HepG2 (cell line): ENCODE data around the gene PDS5B. TPM values are rescaled to one million over a fixed set of nuclear protein-coding genes. Genes with fewer than 3 reads are reported as not detected.
A peak's percentile ranks its signal among the peaks of the same experiment; 100 is the strongest.

Experiments
- ASH2L ChIP-seq: fragments of 300-600, 200-600 bp; sonication (generic); IDR thresholded peaks from 2 replicates; pipeline ENCODE4 v1.7.0; 2017; ENCODE audit warnings: low read depth, mild to moderate bottlenecking, moderate library complexity, mixed read lengths, low read length; ENCODE audit not compliant: insufficient read length
- ATF7 ChIP-seq, 2 experiments: fragments of 450-650 bp in 1 of 2; sonication (generic) in 1 of 2; formaldehyde crosslinking in 1 of 2; IDR thresholded peaks; 2 replicates each; pipeline versions ENCODE4 v1.4.0 to v1.6.1; 2016 to 2020; ENCODE audit warnings: antibody characterized with exemption in 1 of 2, mild to moderate bottlenecking in 1 of 2, missing genetic modification reagents in 1 of 2
- EZH2 ChIP-seq: conservative IDR thresholded peaks from 2 replicates; pipeline ENCODE4 v1.6.1; 2012; ENCODE audit warnings: mild to moderate bottlenecking, low read depth, low read length, moderate library complexity
- GATAD2A ChIP-seq: IDR thresholded peaks from 2 replicates; pipeline ENCODE4 v1.6.1; 2016
- HCFC1 ChIP-seq: fragments of 150-350 bp; IDR thresholded peaks from 2 replicates; pipeline ENCODE4 v1.6.1; 2014; ENCODE audit warnings: low read depth, low read length
- HNRNPLL ChIP-seq: fragments of 200-400 bp; formaldehyde crosslinking; IDR thresholded peaks from 2 replicates; pipeline ENCODE4 v1.6.1; 2017; ENCODE audit warnings: mild to moderate bottlenecking, low read depth, low read length; ENCODE audit not compliant: poor library complexity, severe bottlenecking
- HOXA5 ChIP-seq: sonication (generic); formaldehyde crosslinking; IDR thresholded peaks from 2 replicates; pipeline ENCODE4 v1.4.0; 2020; ENCODE audit warnings: missing genetic modification reagents
- JARID2 ChIP-seq: sonication (generic); formaldehyde crosslinking; IDR thresholded peaks from 2 replicates; pipeline ENCODE4 v1.8.1; 2023; ENCODE audit warnings: missing genetic modification reagents, inconsistent platforms; ENCODE audit not compliant: insufficient replicate concordance
- KLF11 ChIP-seq: IDR thresholded peaks from 2 replicates; pipeline ENCODE4 v1.6.1; 2016; ENCODE audit warnings: missing compliant biosample characterization
- MAFF ChIP-seq: IDR thresholded peaks from 2 replicates; pipeline ENCODE4 v1.6.1; 2011; ENCODE audit warnings: low read depth, low read length, improper control_type of control experiment
- MEF2D ChIP-seq: sonication (generic); formaldehyde crosslinking; IDR thresholded peaks from 2 replicates; pipeline ENCODE4 v1.5.1; 2020; ENCODE audit warnings: mild to moderate bottlenecking, missing genetic modification reagents
- MXD4 ChIP-seq: IDR thresholded peaks from 2 replicates; pipeline ENCODE4 v1.6.1; 2016; ENCODE audit warnings: mild to moderate bottlenecking, missing biosample characterization, missing genetic modification reagents
- NCOA2 ChIP-seq: sonication (generic); formaldehyde crosslinking; IDR thresholded peaks from 2 replicates; pipeline ENCODE4 v1.8.0; 2022; ENCODE audit warnings: inconsistent platforms
- NKX3-1 ChIP-seq: sonication (generic); formaldehyde crosslinking; IDR thresholded peaks from 2 replicates; pipeline ENCODE4 v1.5.0; 2020; ENCODE audit warnings: missing genetic modification reagents
- RBM39 ChIP-seq: fragments of 200-400 bp; formaldehyde crosslinking; IDR thresholded peaks from one replicate; pipeline ENCODE4 v1.6.1; 2018; ENCODE audit warnings: antibody characterized with exemption, mild to moderate bottlenecking, low read depth, low read length; ENCODE audit not compliant: poor library complexity, severe bottlenecking
- SOX13 ChIP-seq, 3 experiments: fragments of 450-650 bp in 1 of 3; sonication (generic) in 1 of 3; formaldehyde crosslinking in 1 of 3; IDR thresholded peaks in 2 of 3; conservative IDR thresholded peaks in 1 of 3; 2 replicates each; pipeline versions ENCODE4 v1.5.0 to v1.6.1; 2016 to 2020; ENCODE audit warnings: antibody characterized with exemption in 1 of 3, mild to moderate bottlenecking in 1 of 3, missing compliant biosample characterization in 1 of 3, missing genetic modification reagents in 1 of 3, moderate library complexity in 1 of 3
- SOX6 ChIP-seq, 2 experiments: fragments of 450-650 bp in 1 of 2; sonication (generic) in 1 of 2; formaldehyde crosslinking in 1 of 2; IDR thresholded peaks; 2 replicates each; pipeline versions ENCODE4 v1.4.0 to v1.6.1; 2017 to 2020; ENCODE audit warnings: antibody characterized with exemption in 1 of 2, mild to moderate bottlenecking in 1 of 2, missing genetic modification reagents in 1 of 2
- TEAD3 ChIP-seq: optimal IDR thresholded peaks from 2 replicates; pipeline ENCODE3; 2016; ENCODE audit warnings: borderline replicate concordance
- ZBTB20 ChIP-seq: sonication (generic); formaldehyde crosslinking; IDR thresholded peaks from 2 replicates; pipeline ENCODE4 v1.8.1; 2023; ENCODE audit warnings: missing genetic modification reagents, low read depth, mild to moderate bottlenecking, borderline replicate concordance
- ZBTB34 ChIP-seq: sonication (generic); formaldehyde crosslinking; IDR thresholded peaks from 2 replicates; pipeline ENCODE4 v1.8.0; 2022; ENCODE audit warnings: mild to moderate bottlenecking, missing genetic modification reagents
- ZBTB7B ChIP-seq: sonication (generic); formaldehyde crosslinking; IDR thresholded peaks from 2 replicates; pipeline ENCODE4 v1.4.0; 2020; ENCODE audit warnings: missing genetic modification reagents
- ZKSCAN5 ChIP-seq: sonication (generic); formaldehyde crosslinking; IDR thresholded peaks from 2 replicates; pipeline ENCODE4 v1.5.1; 2020; ENCODE audit warnings: mild to moderate bottlenecking, missing genetic modification reagents
- ZMAT5 ChIP-seq: sonication (generic); formaldehyde crosslinking; IDR thresholded peaks from 2 replicates; pipeline ENCODE4 v1.5.0; 2020; ENCODE audit warnings: mild to moderate bottlenecking, low read depth, missing genetic modification reagents, borderline replicate concordance
- ZNF12 ChIP-seq: sonication (generic); formaldehyde crosslinking; IDR thresholded peaks from 2 replicates; pipeline ENCODE4 v1.5.0; 2020; ENCODE audit warnings: missing genetic modification reagents
- ZNF3 ChIP-seq: IDR thresholded peaks from 2 replicates; pipeline ENCODE4 v1.7.0; 2017; ENCODE audit warnings: inconsistent platforms
- ZNF446 ChIP-seq: sonication (generic); formaldehyde crosslinking; IDR thresholded peaks from 2 replicates; pipeline ENCODE4 v1.5.0; 2020; ENCODE audit warnings: mild to moderate bottlenecking, missing genetic modification reagents
- ZNF557 ChIP-seq: sonication (generic); formaldehyde crosslinking; IDR thresholded peaks from 2 replicates; pipeline ENCODE4 v1.4.0; 2020; ENCODE audit warnings: missing genetic modification reagents
- ZNF841 ChIP-seq: sonication (generic); formaldehyde crosslinking; IDR thresholded peaks from 2 replicates; pipeline ENCODE4 v1.8.1; 2023; ENCODE audit warnings: missing genetic modification reagents, borderline replicate concordance
- polyA plus RNA-seq, 8 experiments: library from polyadenylated mRNA; depleted of rRNA in 3 of 8; stranded (reverse) in 7 of 8; unstranded in 1 of 8; fragments of >200 nt; fragmentation: Illumina TruSeq in 4 of 8; extraction: Trizol in 4 of 8; gene quantifications; 2 replicates each; pipeline versions ENCODE4 v1.2.1 to v1.2.3, GENCODE V29; 2011 to 2016; ENCODE audit warnings: low read depth in 4 of 8, missing spikeins in 1 of 8, mixed read lengths in 1 of 8; ENCODE audit not compliant: insufficient read depth in 1 of 8
- total RNA-seq, 5 experiments: library from RNA; depleted of rRNA; stranded (reverse); fragments of >200 nt; fragmentation: Illumina TruSeq; extraction: Trizol; gene quantifications; 2 replicates each; pipeline ENCODE4 v1.2.3, GENCODE V29; 2016; ENCODE audit warnings: low read depth in 1 of 5

Gene PDS5B
- total and polyA plus RNA-seq, 2 of the 13 experiments (the other 11 are each of a cell fraction or from before 2014, with no cell fraction given): 5.8 to 24.6 TPM

GRCh38 chr13:32538621-32539246 is 47.5 kb upstream of the PDS5B start, which contains the start of gene N4BP2L2 (continued):
- TF ChIP-seq ZBTB20 (CRISPR knock-in tag) (peak; percentile 70; the same call in 1 of the 2 replicates), ATF7 (IDR thresholded peaks at IDR 0.05) (no peak), ATF7 (CRISPR knock-in tag; IDR thresholded peaks at IDR 0.05) (peak; percentile 33; the same call in 1 of the 2 replicates), SOX6 (IDR thresholded peaks at IDR 0.05) (no peak), SOX6 (CRISPR knock-in tag; IDR thresholded peaks at IDR 0.05) (peak; percentile 49), NKX3-1 (CRISPR knock-in tag) (peak; percentile 41; the same call in 1 of the 2 replicates), RBM39 (no peak), GATAD2A (CRISPR knock-in tag) (peak; percentile 54), NCOA2 (CRISPR knock-in tag) (0 out of 2 replicates have a peak, but pooled peaks have one; percentile 7), HCFC1 (peak; percentile 90), MAFF (0 out of 2 replicates have a peak, but pooled peaks have one; percentile 0), ZNF841 (no peak), KLF11 (CRISPR knock-in tag) (no peak; the same call in 1 of the 2 replicates), ZBTB34 (CRISPR knock-in tag) (peak; percentile 83; the same call in 1 of the 2 replicates), HNRNPLL (peak; percentile 51), TEAD3 (CRISPR knock-in tag) (peak; percentile 72), ASH2L (peak; percentile 96), JARID2 (CRISPR knock-in tag) (no peak), ZKSCAN5 (peak; percentile 66; the same call in 1 of the 2 replicates), ZMAT5 (CRISPR knock-in tag) (no peak), ZNF3 (CRISPR knock-in tag) (no peak), ZNF12 (CRISPR knock-in tag) (no peak), SOX13 (IDR thresholded peaks at IDR 0.05) (no peak), SOX13 (CRISPR knock-in tag; conservative IDR thresholded peaks at IDR 0.05 in 1 of 2, IDR thresholded peaks at IDR 0.05 in 1 of 2) (no peak; a peak in 1 of 4 replicates), HOXA5 (CRISPR knock-in tag) (peak; percentile 76), MEF2D (CRISPR knock-in tag) (peak; percentile 68; the same call in 1 of the 2 replicates), ZNF446 (CRISPR knock-in tag) (no peak), ZBTB7B (CRISPR knock-in tag) (peak; percentile 84; the same call in 1 of the 2 replicates), MXD4 (peak; percentile 41; the same call in 1 of the 2 replicates), EZH2 (no peak), ZNF557 (CRISPR knock-in tag) (peak; percentile 79; the same call in 1 of the 2 replicates)
